NK-92 treated with Interleukin-12 subunit alpha and Interleukin-12 subunit beta, amount 100 ng/mL, for 24 hours (cell line): ENCODE measurements around the gene GTSE1.

Experiments used
- DNase-seq: peaks from one replicate; lab custom pipeline; 2025; lab: John Stamatoyannopoulos, UW

Gene GTSE1

DNA sequence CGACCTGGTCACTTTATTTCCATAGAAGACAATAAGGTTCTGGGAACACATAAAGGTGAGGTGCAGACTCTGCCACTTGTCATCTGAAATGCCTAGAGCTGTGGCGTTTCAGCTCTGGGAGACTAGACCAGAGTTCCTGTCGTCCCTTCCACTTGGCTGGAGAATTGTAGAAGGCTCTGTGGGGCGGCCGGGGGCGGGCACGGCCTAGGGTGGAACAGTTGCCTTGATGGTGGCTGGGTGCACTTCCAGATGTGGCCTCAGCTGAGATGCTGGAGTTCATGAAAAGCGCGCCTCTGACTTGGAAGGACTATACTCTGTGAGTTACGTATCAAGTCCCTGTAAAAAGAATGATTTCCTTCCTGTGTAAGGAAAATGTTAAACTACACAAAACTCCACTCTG lies 55.6 kb downstream of the GTSE1 start:
- DNase-seq: no peak

DNA sequence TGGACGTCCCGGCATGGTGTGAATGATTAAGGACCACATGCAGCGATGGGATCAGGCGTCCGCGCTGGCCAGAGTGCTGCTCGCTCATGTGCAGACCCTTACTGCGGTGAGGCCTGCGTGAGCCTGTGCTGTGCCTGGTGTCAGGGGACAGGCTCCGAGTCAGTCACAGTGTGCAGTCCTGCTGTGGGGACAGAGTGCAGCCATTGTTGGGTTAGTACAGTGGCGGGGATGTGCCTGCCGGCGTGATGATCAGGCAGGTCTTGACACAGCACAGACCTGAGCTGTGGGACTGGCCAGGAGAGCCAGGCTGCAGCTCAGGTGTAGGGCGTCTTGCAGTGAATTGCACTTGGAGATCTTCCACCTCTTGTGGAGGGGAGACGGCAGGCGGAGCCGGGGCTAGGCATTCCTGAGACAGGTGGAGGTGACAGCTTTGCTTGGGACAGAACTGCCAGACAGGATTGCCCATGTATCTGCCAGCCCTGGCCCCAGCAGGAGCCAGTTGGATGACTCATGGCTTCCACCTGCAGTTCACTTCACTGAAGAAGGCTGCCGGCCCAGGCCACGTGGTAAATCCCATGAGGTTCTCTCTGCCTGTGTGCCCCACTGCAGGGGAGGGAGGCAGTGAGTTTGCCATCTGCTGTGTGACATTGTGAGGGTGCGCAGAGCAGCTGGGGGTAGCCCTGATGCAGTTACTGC lies 56.2 kb downstream of the GTSE1 start:
- no peak for DNase-seq

DNA sequence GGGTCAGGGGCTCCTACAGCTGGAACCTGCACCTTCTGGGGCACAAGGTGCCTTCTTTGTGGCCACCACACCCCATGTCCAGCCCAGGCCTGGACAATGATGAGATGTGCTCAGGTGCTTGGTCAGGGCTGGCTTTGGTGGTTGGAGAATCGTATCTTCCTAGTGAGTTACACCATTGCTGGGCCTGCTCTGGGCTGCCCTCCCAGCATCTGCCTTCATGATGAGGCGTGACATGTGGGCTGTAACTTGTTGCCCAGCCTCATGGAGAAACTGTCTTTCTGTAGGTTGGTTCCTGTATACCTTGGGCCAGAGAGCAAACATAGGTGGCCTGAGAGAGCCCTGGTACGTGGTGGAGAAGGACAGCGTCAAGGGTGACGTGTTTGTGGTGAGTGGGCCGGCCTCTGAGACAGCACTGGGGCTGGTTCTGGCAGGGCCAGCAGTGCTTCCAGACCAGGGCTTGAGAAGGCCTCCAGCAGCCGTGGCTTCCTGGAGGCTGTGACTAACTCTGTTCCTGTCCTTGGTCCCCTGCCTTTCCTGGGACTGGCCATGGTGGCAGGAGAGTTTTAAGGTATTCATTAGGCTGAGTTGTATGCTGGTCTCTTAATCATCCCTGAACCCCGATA lies 56.9 kb downstream of the GTSE1 start:
- no peak for DNase-seq

DNA sequence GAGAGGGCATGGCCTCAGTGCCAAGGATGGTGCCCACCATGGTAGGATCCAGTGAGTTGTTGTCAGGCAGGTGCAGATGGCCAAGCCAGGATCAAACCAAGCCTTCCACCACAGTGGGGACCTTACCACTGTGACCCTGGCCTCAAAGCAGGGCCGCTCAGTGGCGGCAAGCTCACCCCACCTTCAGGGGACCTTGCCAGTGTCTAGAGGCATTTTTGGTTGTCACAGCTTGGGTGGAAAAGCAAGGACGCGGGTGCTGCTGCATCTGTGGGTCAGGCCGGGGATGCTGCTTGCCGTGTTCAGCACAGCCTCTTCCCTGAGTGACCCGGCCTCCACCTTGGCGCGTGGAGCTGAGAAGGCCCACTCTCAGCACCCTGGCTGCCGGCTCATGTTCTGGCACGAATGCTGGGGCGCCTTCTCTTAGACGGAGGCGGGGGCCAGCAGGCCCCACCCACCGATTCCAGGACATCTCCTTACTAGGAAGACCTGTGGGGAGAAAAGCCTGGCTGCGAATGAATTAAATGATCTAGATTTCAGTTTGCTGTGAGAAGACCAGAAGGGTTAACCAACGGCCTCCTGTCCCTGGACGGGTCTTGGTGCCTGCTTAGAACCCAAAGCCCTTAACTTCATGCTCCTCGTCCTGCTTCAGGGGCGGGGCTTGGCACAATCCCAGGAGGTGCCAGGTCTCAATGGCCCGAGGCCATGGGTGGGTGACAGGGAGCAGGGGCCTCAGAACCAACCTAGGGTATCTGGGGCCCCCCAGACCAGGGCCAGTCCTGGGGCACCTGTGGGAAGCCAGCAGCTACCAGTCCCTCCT lies 57.7 kb downstream of the GTSE1 start:
- no peak for DNase-seq

GRCh38 chr22:46354993-46355305 lies 58.3 kb downstream of the GTSE1 start:
- no peak for DNase-seq

DNA sequence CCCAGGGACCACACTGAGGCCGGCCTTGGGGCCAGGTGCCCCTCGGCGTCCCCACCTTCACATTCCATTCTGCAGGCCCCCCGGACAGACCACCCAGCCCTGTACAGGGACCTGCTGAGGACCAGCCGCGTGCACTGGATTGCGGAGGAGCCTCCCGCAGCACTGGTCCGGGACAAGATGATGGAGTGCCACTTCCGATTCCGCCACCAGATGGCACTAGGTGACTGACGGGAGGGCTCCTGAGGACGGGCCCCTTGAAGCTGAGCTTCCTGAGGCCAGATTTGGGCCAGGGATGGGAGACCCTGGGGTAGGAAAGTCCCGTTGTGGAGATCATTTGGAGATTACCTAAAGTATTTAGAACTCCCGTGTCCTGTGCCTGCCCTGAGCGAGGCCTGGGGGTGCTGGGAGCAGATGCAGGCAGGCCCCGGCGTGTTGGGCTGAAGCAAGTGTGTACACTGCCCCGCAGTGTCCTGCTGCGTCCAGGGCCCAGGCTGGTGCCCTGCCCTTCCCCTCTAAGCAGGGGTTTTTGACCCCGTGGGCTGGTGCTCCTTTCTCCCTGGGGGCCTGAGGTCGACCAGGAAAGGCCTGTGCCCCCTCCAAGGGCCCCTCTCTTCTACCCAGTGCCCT lies 58.8 kb downstream of the GTSE1 start:
- DNase-seq: no peak

- no peak for DNase-seq
Measured at GRCh38 chr22:46355996-46356471, 59.4 kb downstream of the GTSE1 start.

DNA sequence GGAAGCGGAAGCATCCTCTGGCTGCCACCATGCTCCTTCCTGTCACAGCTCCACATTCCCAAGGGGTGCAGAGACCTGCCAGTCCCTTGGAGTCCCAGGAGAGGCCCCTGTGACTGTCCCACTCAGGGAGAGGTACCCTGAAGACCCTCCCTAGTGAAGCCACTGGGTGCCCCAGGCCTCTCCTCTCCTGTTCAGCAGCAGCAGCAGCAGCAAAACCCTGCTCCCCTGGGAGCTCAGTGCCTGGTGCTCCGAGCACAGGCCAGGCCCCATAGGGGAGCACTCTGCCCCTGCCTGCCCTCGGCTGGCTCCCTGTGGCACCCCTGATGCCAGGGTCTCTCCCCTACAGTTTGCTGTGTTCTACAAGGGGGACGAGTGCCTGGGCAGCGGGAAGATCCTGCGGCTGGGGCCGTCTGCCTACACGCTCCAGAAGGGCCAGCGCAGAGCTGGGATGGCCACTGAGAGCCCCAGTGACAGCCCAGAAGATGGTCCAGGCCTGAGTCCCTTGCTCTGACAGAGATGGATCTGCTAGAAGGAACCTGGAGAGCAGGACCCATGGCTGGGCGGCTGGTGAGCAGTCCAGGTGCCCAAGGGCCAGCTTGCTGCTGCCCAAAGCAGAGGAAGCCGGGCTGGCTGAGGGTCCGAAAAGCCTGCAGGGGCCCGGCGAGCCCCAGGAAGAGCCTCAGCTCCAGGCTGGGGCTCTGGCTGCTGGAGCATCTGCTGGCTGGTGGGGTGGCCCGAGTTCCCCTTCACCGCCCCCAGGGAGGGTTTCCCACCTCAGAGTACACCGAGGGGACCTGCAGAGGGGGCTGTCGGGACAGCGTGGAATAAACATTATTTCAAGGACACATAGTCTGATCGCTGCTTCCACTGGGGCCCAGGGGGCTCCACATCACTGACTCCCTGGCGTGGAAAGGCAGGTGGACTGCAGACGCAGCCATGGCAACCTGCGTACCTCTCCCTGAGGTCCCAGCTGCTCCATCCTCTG lies 60.1 kb downstream of the GTSE1 start:
- DNase-seq: no peak

DNA sequence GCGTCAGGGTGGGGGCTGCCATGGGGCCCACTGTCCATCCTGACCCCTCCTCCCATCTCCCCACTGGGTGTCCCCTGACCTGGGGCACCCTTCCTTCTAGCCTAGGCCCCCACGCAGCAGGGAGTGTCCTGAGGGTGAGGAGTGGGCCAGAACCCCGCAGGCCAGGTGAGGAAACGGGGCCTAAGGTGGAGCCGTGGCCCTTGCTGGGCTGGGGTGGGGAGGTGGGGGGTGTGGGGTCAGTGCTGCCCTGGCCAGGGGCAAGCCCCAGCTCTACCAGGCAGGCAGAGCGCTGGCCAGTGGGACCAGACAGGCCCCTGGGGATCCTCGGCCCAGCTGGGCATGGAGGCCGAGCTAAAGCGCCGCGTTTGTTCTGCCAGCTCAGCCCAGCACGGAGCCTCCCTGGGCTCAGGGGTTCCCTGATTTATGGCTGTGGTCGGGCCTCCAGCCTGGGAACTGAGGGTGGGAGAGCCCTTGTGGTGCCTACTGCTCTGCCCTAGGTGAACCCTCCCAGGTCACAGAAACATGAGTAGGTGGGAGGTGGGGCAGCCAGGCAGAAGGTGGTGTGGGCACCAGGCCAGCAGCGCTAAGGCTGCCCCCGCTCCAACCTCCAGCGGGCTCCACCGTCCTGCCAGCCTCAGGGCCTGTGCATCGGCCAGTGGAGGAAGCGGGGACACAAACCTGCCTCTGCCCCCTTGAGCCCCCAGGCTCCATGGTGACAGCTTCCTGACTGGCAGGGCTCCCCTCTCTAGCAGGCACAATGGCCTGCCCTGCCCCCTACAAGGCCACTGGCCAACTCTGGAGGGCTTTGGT lies 61.2 kb downstream of the GTSE1 start:
- DNase-seq: no peak

GRCh38 chr22:46358766-46359165 lies 62.1 kb downstream of the GTSE1 start:
- no peak for DNase-seq

DNA sequence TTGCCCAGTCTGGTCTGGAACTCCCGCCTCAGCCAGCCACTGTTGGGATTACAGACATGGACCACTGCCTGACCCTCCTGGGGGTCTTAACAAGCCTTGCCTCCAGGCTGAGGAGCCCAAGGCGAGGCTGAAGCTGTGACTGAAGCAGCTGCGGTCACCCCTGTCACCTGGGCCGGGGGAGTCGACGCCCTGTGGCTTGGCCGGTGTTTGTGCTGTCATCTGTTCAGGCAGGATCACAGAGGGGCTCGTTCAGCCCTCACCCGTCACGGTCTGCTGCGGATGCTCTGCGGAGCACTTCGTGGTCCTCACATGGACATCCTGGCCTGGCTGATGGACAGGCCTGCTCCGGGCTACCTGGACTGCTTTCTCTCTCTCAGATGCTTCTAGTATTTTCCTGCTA lies 62.7 kb downstream of the GTSE1 start:
- DNase-seq: no peak

DNA sequence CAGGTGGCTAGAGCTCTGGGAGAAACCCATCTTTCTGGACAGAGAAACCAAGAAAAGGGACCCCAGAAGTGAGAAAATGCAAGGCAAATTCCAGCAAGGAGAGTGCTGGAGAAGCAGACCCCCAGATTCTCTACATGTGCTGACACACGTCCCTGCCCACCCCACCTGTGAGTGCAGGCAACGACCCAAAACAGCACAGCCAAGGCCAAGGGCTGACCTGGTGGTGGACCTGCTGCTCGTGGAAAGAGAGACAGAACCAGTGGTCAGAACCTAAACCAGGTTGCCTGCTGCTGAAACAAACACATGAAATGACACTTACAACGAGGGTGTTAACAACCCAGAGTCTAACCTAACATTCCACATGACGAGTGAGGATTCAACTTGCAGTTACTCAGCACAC lies 63.4 kb downstream of the GTSE1 start:
- no peak for DNase-seq

GRCh38 chr22:46360891-46361290 lies 64.2 kb downstream of the GTSE1 start:
- no peak for DNase-seq

DNA sequence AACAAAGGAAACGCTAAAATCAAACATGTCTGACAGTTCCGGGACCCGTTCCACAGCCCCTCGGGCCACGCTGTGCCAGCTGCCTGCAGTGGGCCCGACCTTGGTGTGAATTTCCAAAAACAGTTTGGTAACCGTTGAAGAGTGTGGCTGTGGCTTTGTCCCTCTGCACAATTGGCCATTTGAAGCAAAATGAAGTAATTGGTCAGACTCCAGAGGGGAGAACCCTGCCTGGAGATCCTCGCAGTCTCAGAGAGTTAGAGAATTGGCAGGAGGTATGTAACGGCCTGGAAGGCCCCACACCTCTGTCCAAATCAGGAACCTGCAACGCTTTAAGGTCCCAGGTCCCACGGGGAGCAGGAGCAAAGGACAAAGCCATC lies 65.1 kb downstream of the GTSE1 start:
- no peak for DNase-seq

DNA sequence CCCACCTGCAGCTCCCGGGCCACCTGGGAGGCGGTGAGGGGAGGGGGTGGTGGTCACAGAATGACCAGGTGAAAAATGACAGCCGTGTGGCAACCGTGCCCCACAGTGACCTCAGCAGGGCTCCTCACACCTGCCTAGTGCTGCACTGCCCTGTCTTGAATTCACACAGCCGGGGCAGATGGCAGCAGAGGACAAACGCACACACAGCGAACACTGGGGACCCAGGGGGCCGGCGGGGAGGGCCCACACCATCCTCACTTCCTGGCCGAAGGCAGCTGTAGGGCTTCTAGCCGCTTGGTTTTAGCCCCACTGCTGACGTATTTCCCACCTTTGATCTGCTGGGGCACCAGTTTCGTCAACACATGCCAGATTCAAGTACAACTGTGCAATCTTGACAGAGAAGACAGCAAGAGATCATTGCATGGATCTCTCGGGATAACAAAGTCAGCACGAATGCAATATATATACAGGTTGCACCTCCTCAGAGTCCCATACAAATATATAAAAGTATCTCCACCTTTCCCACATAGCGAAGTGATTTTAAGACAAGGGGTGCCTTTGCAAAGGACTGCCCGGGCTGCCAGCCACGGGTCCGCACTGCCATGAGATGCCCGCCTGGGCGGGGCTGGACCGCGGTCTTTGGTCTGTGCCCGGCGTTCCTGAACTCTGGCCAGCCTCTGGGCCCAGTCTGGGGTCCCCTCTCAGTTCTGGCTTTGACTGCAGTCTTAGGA lies 65.7 kb downstream of the GTSE1 start:
- DNase-seq: no peak

DNA sequence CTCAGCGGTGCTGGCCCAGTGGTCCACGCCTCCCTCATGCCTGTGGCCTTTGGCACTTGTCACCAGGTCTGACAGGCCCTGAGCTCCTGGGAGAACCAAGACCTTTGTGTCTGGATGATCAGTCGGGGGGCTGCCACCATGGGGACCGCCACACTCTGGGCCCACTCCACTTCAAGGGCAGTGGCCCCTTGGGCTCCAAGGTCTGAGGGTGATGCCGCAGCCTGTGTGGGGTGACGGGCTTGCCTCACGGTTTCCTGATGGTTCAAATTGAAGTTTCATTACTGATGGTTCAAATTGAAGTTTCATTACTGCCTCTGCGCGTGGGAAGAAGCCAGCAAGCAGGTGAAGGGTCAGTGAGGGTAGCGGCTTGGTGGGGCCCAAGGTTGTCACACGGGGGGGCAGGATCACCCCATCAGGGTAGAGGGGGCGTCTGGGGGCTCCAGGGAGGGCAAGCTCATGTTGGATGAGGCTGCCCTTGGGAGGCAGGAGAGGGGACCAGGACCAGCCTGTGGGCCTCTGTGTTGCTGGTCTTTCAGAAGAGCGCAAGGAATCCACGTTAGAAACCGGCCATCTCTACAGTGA lies 66.4 kb downstream of the GTSE1 start:
- DNase-seq: no peak

DNA sequence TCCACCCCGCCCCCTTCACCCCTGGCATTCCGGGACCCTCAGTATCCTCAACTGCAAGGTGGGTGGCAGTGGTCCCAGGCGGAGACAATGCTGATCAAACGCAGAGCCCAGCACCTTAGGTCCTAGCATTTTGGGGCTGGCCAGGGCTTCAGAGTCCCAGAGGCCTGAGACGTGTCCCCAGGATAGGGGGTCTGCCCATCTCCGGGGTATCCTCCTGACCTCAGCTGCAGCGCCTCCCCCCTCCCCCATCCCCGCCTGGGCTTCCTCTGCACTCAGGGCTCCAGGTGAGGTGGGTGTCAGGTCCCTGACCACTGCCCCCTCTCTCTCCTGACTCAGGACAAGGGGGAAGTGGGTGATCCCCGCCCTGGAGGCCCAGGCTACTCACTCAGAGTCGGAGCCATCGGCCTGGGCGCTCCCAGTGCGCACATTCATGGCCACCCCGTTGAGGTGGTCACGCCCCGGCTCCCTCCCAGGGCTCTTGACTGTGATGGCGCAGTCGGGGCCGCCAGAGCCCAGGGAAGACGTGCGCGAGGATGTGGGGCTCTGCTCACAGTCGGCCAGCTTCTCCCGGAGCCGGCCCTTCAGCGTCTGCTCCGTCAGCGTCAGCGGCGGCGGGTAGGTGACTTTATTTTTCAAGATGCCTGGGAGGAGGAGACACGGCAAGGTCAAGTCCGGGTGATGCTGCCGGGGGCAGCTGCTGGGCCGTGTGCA lies 67.1 kb downstream of the GTSE1 start:
- no peak for DNase-seq

GRCh38 chr22:46364341-46365165 lies 67.9 kb downstream of the GTSE1 start:
- DNase-seq: no peak
